Head of caudate nucleus (tissue), 42 donors: ENCODE data around the gene TENM4.

Source experiments
- DNase-seq, 42 donors: peaks; one replicate each; pipeline versions ENCODE4 v3.0.0 to v3.0.0-alpha.2; 2020 to 2021; ENCODE audit warnings: mixed read lengths in 7 of 42
- intact Hi-C: fragments of 100-400 bp; cut with DNase I; formaldehyde crosslinking; loops from one replicate; pipeline ENCODE4 v1.15.0; 2022

TENM4 gene

DNA sequence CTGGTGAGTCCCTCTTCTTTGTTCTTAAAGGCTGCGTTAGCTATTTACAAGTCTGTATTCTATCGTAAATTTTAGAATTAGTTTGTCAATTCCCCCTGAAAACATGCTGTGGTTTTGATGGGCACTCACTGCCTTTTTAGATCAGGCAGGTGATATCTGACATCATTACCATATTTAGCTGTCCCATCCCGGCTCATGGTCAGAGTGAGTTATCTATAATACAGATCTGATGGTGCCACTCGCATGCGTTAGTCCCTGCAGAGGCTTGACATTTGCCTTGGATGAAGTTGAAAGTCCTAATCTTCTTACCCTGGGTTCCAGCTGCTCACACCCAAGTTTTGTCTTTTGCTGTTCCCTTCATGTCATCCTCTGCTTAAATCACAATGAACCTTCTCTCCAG, 715.6 kb downstream of the TENM4 start:
- DNase-seq, result no peak
- intact Hi-C loops, result no loop called here

DNA sequence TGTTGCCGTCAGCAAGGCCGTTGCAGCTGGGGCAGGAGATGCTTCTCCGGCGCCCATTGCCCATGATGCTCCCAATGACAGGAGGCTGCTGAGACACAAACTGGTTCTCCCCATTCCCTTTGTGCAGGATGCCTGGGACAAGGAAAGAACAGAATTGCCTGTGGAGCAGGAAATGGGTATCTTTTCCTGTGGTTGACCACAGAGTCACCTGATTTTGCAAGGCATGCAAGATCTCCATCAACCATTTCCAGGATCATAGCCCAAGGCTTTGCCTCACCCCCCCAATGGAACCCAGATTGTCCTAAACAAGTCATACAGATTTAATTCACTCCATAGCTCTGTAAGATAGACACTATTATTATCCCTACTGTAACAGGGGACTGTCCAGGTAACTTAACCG, 718.0 kb downstream of the TENM4 start:
- intact Hi-C loops, result no loop called here
- no peak for DNase-seq

DNA sequence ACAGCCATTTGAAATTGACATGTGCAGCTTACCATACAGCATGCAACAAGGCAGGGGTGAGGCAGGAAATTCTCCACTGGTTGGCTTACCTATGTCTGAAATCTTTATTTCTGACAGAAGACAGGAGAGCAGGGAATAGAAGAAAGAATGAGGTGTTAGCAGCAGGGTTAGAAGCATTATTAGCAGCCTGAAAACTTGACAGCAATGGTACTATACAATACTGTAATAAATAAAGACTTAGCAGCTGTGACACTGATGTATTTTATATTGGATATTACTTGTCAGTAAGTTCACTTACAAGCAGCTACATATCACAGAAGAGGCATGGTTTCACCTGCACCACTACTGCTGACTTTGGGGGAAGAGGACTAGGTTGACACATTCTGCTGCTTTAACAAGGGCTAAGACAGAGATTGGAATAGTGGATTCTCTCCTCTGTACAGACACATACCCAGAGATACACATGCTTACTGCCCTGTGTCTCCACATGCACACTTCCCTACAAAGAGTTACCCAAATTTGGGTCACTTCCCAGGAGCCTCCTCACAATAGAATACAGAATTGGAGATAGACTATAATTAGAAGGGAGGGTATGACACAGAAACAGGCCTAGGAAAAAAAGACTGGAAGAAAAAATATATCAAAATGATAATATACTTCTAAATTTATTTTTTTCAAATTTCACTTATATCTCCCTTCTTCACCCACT, 720.4 kb downstream of the TENM4 start:
- no peak for DNase-seq
- intact Hi-C loops, result no loop called here

DNA sequence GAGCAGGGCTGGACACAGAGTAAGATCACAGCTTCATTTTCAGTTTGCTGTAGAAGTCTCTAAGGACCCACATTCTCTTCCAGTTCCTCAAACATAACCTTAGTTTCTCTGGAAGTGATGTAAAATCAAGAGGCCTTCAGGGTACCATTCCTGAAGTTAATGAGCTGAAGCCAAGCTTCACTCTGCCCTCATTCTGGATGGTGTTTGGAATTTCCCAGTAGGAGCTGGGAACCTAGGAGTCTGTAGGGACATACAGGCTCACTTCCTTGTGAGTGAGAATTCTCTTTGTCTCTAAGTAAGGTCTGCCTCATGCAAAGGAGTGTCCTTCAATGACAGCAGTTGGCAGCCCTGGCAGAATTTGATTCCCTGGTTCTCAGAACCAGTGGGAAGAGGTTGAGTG, 723.8 kb downstream of the TENM4 start:
- no peak for DNase-seq

DNA sequence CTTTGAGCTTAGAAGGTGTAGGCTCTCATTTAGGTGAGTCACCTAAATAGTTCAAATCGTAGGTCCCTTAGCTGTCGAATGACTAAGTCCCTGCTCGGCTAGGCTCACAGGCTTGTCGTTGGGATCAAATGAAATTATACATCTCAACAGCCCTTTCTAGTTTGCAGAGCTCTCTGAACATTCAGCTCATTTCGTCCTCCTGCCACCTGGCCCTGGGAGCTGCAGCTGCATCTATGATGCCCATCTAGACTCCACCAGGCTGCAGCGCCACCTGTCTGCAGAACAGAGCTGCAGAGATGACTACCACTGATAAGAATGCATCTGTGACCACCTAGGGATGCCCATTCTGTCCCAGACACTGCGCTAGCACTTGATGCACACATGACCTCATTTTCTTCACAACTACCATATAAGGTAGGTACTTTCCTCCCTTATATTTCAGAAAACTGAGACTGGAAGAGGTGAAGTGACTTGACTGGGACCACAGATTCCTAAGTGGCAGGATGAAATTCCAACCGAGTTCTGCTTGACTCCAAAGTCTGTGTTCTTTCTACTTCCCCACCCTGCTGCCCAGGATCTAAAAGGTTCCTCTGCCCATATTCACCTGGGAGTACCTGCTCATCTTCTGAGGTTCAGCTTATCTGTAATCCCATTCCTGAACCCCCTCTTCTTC, 725.1 kb downstream of the TENM4 start:
- DNase-seq, result peak; percentile 37 to 82 (median 67)
- intact Hi-C loops, result no loop called here

More for the DNA sequence above, 723.8 kb downstream of the TENM4 start:
- intact Hi-C loops, result no loop called here

DNA sequence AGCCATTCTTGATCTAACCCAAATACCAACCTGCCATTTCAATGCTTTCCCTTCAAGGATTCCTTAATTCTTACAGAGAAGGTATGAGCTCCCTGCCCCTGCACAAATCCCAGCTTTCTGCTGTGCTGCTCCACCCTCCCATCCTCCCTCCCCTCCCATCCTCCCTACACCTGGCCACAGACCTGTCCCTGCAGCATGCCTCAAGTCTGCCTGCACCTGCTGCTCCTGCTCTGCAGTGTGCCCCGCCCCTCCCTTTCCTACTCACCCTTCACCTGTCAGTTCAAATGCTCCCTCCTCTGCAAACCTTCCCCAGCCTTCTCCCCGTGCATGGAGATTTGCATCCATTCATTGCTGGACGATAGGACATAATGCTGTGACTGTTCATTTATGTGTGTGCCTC, 726.3 kb downstream of the TENM4 start:
- intact Hi-C loops, result no loop called here
- DNase-seq, result peak in 19 of 42 donors; percentile 4 to 53 (median 21)

DNA sequence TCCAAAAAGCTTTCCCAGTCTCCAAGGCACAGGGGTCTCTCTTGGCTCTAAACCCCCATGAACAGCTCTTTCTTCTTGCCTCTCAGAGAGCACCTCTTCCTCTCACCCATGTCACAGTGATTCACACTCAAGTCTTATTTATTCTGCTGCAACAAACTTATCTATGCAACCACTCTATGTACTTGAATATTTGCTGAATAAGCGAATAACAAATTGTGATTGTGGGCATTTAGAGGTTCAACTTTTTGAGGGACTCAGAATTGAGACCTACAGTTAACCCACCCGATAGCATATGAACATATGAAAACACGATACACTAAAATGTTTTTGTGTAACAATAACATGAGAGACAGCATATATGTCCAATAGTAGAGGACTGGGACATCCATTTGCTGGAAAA, 729.1 kb downstream of the TENM4 start:
- DNase-seq, result no peak
- intact Hi-C loops, result no loop called here

DNA sequence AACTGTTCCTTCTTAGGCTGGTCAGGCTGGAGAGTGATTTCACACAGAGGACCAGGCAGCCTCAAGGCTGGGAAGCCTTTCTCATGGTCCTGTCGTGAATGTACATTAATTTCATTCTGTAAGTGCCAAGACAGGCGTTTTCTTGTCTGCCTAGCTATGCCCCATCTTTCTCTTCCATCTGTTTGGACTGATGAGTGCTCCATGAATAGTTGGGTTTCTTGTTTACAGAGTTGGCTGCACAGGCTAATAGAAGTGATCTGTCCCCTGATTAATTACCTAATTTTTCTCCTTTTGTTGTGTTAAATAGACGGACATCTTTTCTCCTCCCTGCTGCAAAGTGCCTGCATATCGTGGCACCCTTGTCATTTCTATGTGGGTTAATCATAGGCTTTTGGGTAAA, 730.4 kb downstream of the TENM4 start:
- intact Hi-C loops, result no loop called here
- no peak for DNase-seq

DNA sequence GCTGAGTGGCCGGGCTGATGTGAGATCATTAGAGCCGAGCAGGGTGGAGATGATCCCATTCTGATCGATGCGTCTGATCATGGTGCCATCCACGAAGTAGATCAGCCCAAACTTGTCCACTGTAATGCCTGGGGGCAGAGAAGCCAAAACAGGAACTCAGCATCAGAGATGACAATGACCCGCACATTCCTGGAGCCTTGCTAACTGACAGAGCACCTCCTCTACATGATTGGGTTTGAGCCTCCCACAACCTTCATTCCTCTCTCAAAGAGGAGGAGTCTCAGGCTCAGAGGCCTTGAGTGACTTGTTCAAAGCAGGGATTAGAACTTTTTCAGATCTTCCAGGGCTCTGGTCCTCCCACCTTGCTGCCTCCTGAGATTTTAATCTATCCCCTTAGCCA, 732.4 kb downstream of the TENM4 start:
- intact Hi-C loops, result no loop called here
- DNase-seq, result no peak

DNA sequence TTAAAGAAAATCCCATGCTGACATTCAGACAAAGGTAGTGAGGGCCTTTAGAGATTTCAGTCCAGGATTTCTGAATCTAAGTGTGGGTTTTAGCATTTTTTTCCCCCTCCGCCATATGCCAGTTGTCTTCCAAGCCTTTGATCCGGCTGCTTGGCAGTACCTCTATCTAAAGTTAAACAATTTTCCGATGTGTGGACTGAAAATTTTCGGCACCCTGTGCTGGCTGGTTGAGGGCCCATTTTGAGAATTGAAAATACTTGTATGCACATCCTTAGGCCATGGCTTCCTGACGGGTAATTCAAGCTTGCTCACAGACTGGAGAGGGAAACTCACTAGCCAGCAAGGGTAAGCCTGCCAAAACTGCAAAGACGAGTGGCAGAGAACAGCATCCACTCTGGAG, 734.3 kb downstream of the TENM4 start:
- DNase-seq, result peak in 1 of 42 donors; percentile 40

DNA sequence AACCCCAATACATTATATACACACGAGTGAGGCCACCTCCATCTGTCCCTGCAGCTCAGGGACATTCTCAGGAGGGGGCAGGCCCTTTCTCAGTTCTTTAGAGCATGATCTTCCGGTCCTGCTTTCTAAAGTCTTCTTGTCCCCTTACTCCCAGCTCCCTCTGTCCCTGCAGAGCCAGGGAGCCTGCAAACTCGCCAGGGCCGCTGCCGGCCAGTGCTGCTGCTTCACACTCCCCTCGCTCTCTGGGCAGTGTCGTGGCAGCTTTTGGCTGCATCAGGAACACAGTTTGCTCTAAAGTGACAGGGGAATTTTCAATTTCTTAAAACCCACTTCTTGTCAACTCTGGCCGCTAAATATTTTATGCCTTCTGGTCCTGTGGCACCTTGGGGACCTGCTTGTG, 736.0 kb downstream of the TENM4 start:
- peak in 1 of 42 donors; percentile 31 for DNase-seq
- intact Hi-C loops, result no loop called here

More for the DNA sequence above, 734.3 kb downstream of the TENM4 start:
- intact Hi-C loops, result no loop called here

DNA sequence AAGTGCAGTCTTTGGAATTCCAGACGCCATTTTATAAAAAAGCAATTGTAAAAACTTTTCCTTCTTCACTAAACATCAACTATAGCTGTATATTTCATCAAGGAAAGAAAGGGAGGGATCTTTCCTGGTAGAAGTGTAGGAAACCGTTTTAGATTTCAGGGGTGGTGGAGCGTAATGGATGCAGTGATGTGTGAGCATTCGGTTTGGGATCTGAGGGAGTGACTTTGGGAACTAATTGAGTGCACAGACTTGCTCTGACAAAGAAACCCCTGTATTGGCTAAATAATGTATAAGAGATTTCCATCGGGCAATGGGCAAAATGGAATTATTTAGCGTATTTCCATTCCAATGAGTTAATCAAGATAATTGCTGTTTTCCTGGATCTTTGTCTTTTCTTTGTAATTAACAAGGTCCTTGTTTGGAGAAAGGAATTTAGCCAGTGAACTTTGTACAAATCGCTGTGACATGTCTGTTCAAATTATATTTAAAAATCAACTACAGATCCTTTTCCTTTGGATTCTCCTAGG, 741.2 kb downstream of the TENM4 start:
- no peak for DNase-seq
- intact Hi-C loops, result no loop called here

DNA sequence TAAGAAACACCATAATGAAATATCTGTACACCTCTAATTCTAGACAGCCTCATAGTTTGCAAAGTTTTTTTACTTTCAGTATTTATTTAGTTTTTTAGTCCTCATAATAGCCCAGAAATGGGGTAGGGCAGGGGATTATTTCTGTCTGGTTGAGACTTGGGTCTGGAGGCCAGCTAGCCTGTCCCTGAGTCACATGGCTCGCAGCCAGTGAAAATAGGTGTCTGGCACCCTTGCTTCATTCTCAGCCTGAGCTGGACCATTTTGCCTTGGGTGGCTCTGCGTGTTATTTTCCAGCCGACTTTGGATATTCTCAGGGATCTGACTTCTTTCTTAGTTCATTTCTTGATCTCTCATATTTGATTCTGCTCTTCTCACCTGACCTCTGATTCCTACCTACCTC, 742.2 kb downstream of the TENM4 start:
- DNase-seq, result peak in 3 of 42 donors; percentile 18 to 55 (median 46)
- intact Hi-C loops, result no loop called here

DNA sequence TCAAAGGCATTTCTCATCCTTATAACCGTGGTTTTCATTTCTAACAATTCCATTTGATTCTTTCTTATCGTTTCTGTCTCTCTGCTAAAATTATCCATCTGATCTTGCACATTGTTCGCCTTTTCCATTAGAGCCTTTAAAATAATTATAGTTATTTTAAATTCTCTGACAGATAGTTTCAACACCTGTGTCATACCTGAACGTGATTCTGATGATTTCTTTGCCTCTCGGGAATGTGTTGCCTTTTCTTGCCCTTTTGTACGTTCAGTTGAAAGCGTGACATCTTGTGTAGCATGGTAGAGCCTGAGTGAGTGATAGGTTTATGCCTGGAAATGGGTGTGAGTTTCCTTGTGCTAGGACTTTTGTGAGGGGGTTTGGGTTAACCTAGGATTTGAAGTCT, 744.7 kb downstream of the TENM4 start:
- DNase-seq, result no peak
- intact Hi-C loops, result no loop called here

DNA sequence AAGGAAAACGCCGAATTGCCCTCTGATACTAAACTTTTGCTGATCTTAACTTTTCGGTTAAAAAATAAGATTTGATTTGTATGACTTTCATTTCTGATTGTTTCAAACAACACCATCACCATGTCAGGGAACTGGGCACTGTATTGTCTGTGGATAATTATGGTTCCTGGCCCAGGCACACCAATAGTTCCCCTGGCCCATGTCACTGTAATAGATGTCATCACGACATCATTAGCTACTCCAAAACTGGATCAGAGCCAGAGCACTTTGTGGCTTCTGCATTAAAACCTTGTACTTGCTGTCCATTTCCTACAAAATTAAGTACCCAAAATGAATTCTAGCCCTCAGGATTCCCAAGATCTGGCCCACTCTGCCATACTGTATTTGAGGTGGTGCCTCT, 746.7 kb downstream of the TENM4 start:
- intact Hi-C loops, result no loop called here

DNA sequence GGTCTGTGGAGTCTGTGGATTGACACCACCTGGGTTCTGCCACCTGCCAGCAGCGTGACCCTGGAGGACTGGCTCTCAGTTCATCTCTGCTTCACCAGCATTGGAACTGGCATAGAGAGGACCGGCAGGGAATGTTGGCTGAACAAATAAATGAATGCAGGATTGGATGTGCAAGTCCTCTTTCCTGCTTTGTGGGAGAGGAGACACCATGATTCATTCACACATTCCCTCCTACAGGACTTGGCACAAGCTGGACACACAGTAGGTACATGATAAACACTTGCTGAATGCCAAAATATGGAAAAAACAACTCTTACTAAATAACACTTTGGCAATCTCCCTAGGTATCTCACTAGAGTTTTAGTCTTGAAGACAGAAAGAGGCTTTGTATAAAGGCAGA, 749.6 kb downstream of the TENM4 start:
- intact Hi-C loops, result no loop called here
- no peak for DNase-seq

More for the DNA sequence above, 746.7 kb downstream of the TENM4 start:
- no peak for DNase-seq

DNA sequence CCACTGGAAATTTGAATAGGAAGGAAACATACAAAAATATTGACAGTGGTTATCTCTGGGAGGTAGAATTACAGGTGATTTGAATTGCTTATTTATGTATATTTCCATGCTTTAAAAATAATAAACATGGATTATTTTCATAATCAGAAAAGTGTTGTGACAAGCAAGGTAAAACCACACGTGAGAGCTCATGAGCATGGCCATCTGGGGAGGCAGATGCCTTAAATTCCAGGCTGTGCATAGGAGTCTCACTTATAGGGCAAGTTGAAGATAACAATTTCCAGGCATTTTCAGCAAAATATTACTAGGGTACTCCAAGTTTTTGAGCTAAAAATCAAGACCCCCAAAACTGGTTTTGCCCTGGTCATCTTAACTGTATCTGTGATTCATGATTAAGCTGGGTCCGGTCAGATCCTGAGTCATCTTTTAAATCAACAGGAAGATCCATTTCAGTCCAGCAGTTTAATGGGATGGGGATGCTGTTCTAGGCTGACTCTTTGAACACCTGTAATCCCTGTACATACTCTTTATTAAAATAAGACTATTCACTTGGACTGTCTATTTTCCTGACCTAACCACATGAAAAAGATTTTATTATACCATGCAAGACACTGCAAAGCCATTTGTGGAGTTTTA, 750.4 kb downstream of the TENM4 start:
- intact Hi-C loops, result no loop called here
- DNase-seq, result no peak

DNA sequence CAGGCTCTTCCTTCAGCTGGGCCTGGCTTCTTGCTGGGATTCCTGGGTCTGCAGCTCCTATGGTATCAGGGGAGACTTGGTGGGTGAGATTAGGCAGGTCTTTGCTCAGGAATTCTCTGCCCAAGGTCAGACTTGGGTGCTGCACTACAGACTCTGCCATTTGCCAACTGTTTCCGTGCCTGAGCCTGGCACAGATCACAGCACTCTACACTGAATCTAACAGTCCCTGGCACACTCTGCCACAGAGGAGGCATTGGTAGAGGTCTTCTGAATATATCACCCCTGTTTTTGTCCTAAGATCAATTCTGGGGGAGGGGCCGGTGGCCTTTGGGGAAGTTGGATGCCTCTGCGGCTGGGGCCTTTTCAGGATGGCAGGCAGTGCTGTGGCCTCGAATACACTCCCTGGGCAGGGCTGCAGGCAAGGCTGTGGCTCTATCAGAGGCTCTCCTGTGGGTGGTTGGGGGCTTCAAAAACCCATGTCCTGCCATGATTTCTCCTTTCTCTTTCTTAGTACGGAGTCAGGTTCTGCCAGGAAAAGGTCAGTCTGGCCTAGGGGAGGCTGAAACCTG, 751.2 kb downstream of the TENM4 start:
- intact Hi-C loops, result no loop called here
- DNase-seq, result no peak

DNA sequence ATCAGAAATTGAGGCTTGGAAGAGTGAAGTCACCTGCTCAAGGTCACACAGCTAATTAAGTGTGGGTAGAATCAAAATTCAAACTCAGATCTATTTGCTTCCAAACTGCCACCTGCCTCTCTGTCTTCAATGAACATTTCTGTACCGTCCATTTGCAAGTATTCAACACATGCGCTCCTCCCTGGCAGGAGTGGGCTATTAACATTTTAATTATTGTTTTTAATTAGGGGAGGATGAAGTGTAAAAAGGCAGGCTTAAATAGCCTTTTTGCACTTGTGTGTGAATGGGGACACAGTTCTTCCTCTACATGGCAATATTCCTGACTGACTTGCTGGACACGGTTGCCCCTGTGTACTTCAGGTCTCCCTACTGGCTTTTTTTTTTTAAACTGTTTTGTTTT, 751.7 kb downstream of the TENM4 start:
- intact Hi-C loops, result no loop called here
- DNase-seq, result no peak

DNA sequence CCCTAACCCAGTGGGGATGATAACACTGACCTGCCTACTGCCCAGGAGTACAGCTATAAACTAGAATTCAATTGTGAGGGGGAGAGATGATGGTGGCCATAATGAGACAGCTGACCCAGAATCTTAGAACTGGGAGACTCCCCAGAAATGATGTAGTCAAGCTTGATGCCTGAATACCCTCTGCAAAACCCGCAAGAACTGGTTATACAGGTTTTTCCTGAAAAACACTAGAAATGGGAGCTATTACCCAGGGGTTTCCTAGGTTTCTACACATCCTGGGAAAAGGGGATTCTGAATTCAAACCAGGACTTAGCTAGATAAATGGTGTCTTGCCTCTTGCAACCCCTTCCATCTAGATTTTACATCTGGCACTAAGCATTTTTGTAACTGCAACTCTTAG, 752.4 kb downstream of the TENM4 start:
- no peak for DNase-seq
- intact Hi-C loops, result no loop called here
